Neural crest cell (in vitro differentiated cells): ENCODE data around the gene CAPN13. TPM values are rescaled to one million over a fixed set of nuclear protein-coding genes. Genes with fewer than 3 reads are reported as not detected.
"Not testable (repeated sequence)": the region's sequence is repeated elsewhere in the genome, so short reads cannot be mapped to it uniquely, and the experiment has no call there.

Experiments used
- DNase-seq: peaks from one replicate; pipeline ENCODE4 v3.0.0; 2021; ENCODE audit warnings: low read depth, mixed read lengths, low spot score
- H3K27ac Mint-ChIP-seq: one replicate; pipeline ENCODE4 v1.8.0; 2021; ENCODE audit warnings: mild to moderate bottlenecking, mixed read lengths; ENCODE audit not compliant: unreplicated experiment
- H3K27me3 Mint-ChIP-seq: 2 replicates; pipeline ENCODE4 v1.8.0; 2021; ENCODE audit warnings: low read depth, mild to moderate bottlenecking, mixed read lengths
- H3K36me3 Mint-ChIP-seq: 2 replicates; pipeline ENCODE4 v1.8.0; 2021; ENCODE audit warnings: low read depth, mild to moderate bottlenecking, mixed read lengths
- H3K4me1 Mint-ChIP-seq: 2 replicates; pipeline ENCODE4 v1.8.0; 2021; ENCODE audit warnings: mixed read lengths
- H3K4me3 Mint-ChIP-seq: one replicate; pipeline ENCODE4 v1.8.0; 2021; ENCODE audit warnings: mild to moderate bottlenecking, mixed read lengths
- H3K9me3 Mint-ChIP-seq: 2 replicates; pipeline ENCODE4 v1.8.0; 2021; ENCODE audit warnings: mixed read lengths
- CTCF ChIP-seq: fragments of 200-600 bp; sonication (generic); conservative IDR thresholded peaks from 2 replicates; pipeline ENCODE4 v1.5.0; 2021; ENCODE audit warnings: antibody characterized with exemption, mild to moderate bottlenecking
- total RNA-seq: library from RNA; stranded (reverse); gene quantifications from 2 replicates; pipeline ENCODE4 v1.2.1, GENCODE V29; 2021

CAPN13 gene
- total RNA-seq, 1 donor from 2014 or later: not detected

DNA sequence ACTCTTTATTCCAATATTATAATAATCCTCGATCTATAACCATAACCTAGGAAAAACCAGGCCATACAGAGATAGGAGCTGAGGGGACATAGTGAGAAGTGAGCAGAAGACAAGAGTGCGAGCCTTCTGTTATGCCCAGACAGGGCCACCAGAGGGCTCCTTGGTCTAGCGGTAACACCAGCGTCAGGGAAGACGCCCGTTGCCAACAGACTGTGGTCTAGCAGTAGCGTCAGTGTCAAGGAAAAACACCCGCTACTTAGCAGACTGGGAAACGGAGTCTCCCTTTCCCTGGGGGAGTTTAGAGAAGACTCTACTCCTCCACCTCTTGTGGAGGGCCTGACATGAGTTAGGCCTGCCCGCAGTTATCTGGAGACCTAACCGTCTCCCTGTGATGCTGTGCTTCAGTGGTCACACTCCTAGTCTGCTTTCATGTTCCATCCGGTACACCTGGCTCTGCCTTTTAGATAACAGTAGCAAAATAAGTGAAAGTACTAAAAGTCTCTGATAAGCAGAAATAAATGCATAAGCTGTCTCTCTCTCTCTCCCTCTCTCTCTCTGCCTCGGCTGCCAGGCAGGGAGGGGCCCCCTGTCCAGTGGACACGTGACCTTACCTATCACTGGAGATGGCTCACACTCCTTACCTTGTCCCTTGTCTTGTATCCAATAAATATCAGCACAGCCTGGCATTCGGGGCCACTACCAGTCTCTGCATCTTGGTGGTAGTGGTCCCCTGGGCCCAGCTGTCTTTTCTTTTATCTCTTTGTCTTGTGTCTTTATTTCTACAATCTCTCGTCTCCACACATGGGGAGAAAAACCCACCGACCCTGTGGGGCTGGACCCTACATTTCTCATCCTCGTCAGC lies 109.8 kb downstream of the CAPN13 start:
- H3K27me3 Mint-ChIP-seq: peaks cover 15% of the 10 kb centered on the region
- not testable (repeated sequence) for H3K36me3 Mint-ChIP-seq, H3K27ac Mint-ChIP-seq, H3K4me1 Mint-ChIP-seq, H3K4me3 Mint-ChIP-seq, DNase-seq
- peak; percentile 36 for TF ChIP-seq CTCF
- peaks cover 16% of the 10 kb centered on the region for H3K9me3 Mint-ChIP-seq

- Mint-ChIP-seq H3K36me3 (no peaks in the 10 kb centered on the region), H3K9me3 (peaks cover 3% of the 10 kb centered on the region), H3K4me3 (no peak overlapping the region), H3K4me1 (no peaks in the 10 kb centered on the region), H3K27ac (no peak overlapping the region), H3K27me3 (peaks cover 13% of the 10 kb centered on the region)
- no peak for TF ChIP-seq CTCF
- DNase-seq: no peak
Observed at GRCh38 chr2:30695749-30696148, 111.5 kb downstream of the CAPN13 start.

GRCh38 chr2:30694286-30695055 lies 112.8 kb downstream of the CAPN13 start:
- Mint-ChIP-seq H3K36me3 (no peaks in the 10 kb centered on the region), H3K9me3 (peaks cover 3% of the 10 kb centered on the region), H3K4me3 (no peak overlapping the region), H3K27me3 (peaks cover 13% of the 10 kb centered on the region), H3K27ac (no peak overlapping the region), H3K4me1 (no peaks in the 10 kb centered on the region)
- no peak for TF ChIP-seq CTCF
- no peak for DNase-seq

GRCh38 chr2:30693821-30694281 lies 113.4 kb downstream of the CAPN13 start:
- H3K4me1 Mint-ChIP-seq: no peaks in the 10 kb centered on the region
- H3K27me3 Mint-ChIP-seq: peaks cover 13% of the 10 kb centered on the region
- no peak overlapping the region for H3K27ac Mint-ChIP-seq
- DNase-seq: no peak
- no peaks in the 10 kb centered on the region for H3K36me3 Mint-ChIP-seq
- no peak for TF ChIP-seq CTCF
- H3K4me3 Mint-ChIP-seq: no peak overlapping the region
- H3K9me3 Mint-ChIP-seq: peaks cover 3% of the 10 kb centered on the region

- Mint-ChIP-seq H3K27ac (no peak overlapping the region), H3K36me3 (no peaks in the 10 kb centered on the region), H3K4me1 (no peaks in the 10 kb centered on the region), H3K4me3 (no peak overlapping the region), H3K27me3 (peaks cover 13% of the 10 kb centered on the region), H3K9me3 (peaks cover 2% of the 10 kb centered on the region)
- DNase-seq: no peak
- no peak for TF ChIP-seq CTCF
Observed at GRCh38 chr2:30692829-30693275, 114.4 kb downstream of the CAPN13 start.
